NCI-H345 treated with DMSO at 0.1 percent for 48 hours (cell line): ENCODE data around the gene GPATCH3.
"Not testable (repeated sequence)": the region's sequence is repeated elsewhere in the genome, so short reads cannot be mapped to it uniquely, and the experiment has no call there.

ENCODE experiments used
- DNase-seq: peaks from one replicate; lab custom pipeline; 2025; ENCODE audit not compliant: unreplicated experiment; lab: John Stamatoyannopoulos, UW

Gene GPATCH3

GRCh38 chr1:26848941-26849774 lies 51.1 kb downstream of the GPATCH3 start:
- no peak for DNase-seq

GRCh38 chr1:26848499-26848898 lies 51.8 kb downstream of the GPATCH3 start:
- no peak for DNase-seq

GRCh38 chr1:26847826-26848225 lies 52.4 kb downstream of the GPATCH3 start:
- DNase-seq: not testable (repeated sequence)

GRCh38 chr1:26844424-26845196 lies 55.7 kb downstream of the GPATCH3 start:
- no peak for DNase-seq
